ENCODE measurements around the gene SGK1.

DNA sequence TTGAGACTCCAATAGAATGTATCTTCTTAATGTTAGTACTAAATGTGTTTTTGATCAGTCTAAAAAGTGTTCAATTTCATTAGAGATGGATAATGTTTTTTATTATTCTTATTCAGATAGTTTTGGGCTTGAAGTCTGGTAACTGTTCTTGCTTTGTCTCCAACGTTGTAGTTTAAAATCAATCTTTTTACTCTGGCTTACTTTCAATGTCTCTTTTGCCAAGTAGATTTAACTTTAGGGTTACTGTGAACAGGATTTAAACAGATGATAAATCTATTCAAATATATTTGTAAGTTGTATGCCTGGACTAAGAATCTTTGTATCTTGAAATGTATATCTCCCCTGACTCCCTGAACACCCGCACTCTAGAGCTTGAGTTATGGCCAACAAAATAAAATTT lies 51.1 kb downstream of the SGK1 start:
- no peak for TF ChIP-seq POLR2A (IDR thresholded peaks at IDR 0.05)
- TF ChIP-seq, protein P1, sequence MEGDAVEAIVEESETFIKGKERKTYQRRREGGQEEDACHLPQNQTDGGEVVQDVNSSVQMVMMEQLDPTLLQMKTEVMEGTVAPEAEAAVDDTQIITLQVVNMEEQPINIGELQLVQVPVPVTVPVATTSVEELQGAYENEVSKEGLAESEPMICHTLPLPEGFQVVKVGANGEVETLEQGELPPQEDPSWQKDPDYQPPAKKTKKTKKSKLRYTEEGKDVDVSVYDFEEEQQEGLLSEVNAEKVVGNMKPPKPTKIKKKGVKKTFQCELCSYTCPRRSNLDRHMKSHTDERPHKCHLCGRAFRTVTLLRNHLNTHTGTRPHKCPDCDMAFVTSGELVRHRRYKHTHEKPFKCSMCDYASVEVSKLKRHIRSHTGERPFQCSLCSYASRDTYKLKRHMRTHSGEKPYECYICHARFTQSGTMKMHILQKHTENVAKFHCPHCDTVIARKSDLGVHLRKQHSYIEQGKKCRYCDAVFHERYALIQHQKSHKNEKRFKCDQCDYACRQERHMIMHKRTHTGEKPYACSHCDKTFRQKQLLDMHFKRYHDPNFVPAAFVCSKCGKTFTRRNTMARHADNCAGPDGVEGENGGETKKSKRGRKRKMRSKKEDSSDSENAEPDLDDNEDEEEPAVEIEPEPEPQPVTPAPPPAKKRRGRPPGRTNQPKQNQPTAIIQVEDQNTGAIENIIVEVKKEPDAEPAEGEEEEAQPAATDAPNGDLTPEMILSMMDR (IDR thresholded peaks at IDR 0.05 in 8 of 11, conservative IDR thresholded peaks at IDR 0.05 in 3 of 11) = no peak
